ELR (cell line): Measurements from ENCODE around the gene POU3F1.
"Not testable (repeated sequence)": the region's sequence is repeated elsewhere in the genome, so short reads cannot be mapped to it uniquely, and the experiment has no call there.

ENCODE experiments used
- DNase-seq: peaks from one replicate; pipeline ENCODE4 v3.0.0-alpha.2; 2015; ENCODE audit warnings: low read depth

The POU3F1 gene

DNA sequence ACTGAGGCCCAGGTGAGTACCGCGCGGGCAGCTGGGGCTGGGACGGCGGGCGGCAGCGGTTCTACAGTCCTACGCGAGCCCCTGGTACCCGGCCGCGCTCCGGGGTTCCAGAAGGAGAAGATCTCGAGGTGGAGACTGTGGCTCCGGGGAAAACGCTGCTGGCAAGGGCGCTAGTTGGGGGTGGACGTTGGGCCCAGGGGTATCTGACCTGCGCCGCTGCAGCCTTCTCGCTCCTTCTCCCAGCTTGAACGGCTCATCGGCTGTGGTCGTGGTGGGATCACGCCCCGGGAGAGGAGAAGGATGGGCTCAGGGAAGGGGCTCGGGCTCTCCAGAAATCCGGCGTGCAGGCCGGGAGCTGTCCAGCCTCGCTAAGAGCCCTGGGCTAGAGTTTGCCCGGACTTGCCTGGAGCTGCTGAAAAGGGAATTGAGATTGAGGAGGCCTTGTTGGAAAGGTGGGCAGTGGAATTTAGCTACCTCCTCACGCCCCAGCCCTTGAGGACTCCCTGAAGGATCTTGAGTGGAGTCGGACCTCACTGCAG, 1.1 kb upstream of the POU3F1 start:
- peak; percentile 28 for DNase-seq

DNA sequence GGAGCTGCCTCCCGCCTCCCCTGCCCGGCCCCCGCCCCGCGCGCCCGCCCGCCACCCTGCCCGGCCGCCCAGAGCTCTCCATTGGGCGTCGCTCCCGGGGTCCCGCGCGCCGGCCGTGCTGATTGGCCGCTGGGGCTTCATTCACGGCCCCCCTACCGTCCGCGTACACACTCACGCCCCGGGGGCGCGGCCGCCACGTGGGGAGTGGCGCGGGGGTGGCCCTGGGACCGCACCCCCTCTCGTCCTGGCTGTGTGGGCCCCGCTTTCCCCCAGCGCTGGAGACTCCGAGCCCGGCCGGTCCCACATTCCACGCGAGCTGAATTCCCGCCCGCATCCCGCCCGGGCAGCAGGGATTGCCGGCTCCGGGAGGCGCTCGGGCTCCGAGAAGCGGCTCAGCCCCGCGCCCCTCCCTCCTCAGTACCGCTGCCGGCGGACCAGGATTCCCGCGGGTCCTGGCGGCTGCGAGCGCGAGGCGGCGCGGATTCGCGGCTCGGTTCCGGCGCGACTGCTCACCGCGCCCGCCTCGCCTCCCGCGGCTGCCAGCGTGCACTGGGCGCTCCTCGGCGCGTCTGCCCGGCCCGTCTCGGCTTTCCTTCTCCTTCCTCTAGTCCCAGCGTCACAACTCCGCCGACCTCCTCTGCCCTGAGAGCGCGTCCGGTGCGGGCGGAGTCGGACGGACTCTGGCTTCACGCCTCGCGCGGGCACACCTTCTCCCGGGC, 450 bp upstream of the POU3F1 start:
- peak; percentile 84 for DNase-seq

DNA sequence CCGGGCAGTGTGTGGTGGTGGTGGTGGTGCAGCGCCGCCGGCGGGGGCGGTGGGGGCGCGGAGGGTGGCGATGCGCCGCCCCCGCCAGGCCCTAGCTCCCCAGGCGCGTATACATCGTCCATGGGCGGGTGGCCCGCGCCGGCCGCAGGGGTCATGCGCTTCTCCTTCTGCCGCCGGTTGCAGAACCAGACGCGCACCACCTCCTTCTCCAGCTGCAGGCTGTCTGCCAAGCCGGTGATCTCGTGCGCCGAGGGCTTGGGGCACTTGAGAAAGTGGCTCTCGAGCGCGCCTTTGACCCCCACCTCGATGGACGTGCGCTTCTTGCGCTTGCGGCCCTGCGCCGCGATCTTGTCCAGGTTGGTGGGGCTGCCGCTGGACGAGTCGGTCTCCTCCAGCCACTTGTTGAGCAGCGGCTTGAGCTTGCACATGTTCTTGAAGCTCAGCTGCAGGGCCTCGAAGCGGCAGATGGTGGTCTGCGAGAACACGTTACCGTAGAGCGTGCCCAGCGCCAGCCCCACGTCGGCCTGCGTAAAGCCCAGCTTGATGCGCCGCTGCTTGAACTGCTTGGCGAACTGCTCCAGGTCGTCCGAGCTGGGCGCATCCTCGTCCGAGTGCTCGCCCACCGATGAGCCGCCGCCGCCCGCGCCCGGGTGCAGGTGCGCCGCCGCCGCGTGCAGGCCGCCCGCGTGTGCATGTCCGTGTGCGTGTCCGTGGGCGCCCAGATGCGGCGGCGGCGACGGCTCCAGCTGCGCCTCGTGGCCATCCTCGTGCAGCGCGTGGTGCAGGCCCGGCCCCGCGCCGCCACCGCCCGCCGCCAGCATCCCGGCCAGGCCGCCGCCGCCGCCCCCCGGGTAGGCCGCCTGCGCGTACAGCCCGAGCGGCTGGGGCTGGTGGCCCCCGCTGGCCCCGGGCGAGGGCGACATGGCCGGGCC, 926 bp downstream of the POU3F1 start:
- DNase-seq: peak; percentile 18

DNA sequence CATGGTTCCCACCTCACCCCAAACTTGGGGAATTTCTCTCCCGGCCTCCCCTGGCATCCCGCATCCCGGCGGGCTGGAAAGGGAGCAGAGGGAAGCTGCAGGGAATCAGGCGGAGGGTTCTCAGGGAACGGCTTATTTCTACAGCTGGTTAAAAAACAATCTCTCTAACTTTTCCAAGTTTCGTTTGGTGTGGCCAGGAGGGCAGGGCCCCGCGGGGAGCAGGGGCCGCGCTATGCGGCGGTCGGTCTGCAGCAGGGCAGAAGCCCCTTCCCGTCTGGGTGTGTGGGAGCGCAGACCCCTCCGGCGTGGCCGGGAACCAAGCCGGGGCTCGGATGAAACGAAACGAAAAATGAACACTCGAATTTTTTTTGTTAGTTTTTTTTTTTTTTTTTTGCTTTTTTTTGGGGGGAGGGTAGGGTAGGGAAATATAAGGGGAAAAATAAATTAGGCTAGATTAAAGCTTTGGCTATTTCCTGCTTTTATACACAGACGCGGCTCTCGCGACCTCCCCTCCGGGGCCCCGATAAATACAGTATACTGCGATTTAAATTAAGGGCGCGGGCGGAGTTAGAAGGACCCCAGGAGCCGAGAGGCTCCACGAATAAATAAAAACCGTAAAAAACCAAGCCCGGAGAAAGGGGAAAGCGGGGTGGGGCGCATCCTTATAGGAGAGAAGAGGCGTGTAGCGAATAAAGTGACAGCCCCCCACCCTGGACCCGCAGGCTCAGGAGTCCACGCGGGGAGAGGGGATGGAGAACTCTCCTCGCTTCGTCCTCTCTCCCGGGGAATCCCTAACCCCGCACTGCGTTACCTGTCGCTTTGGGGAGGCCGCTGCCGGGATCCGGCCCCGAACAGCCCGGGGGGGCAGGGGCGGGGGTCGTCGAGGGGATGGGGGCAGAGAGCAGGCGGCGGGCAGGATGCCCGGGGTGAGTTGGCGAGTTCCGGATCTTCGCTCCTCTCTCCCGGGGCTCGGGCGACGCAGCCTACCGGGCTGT, 2.1 kb downstream of the POU3F1 start:
- no peak for DNase-seq

DNA sequence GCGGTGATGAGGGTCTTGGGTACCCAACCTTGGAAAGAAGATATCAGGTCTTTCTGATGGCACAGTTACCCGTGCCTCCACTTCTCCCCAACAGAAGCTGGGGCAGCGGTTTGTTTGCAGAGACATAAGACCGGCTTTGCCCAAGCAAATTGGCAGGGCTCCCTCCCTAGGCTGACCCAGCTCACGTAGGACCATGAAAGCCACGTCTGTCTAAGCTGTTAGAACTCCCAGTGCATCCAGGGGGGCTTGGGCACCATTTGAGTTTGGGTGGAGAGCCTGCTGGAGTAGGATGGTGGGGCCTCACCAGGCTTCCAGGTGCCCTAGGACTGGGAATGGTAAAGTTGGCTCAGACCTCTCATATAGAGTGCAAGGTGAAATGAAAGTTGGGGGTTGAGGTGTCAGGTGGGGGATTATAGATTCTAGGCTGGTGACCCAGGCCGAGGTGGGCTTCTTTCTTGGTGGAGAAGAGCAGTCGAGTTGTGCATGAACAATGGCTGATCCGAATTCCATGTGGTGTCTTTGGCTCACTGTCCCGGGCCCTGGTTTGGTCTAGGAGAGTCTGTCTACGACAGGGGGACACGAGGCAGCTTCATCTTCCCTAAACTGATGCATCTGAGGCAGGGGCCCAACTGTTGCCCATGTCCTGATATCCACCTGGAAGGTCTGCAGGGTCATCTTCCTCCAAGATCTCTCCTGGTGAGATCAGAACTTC, 3.4 kb downstream of the POU3F1 start:
- DNase-seq: no peak

DNA sequence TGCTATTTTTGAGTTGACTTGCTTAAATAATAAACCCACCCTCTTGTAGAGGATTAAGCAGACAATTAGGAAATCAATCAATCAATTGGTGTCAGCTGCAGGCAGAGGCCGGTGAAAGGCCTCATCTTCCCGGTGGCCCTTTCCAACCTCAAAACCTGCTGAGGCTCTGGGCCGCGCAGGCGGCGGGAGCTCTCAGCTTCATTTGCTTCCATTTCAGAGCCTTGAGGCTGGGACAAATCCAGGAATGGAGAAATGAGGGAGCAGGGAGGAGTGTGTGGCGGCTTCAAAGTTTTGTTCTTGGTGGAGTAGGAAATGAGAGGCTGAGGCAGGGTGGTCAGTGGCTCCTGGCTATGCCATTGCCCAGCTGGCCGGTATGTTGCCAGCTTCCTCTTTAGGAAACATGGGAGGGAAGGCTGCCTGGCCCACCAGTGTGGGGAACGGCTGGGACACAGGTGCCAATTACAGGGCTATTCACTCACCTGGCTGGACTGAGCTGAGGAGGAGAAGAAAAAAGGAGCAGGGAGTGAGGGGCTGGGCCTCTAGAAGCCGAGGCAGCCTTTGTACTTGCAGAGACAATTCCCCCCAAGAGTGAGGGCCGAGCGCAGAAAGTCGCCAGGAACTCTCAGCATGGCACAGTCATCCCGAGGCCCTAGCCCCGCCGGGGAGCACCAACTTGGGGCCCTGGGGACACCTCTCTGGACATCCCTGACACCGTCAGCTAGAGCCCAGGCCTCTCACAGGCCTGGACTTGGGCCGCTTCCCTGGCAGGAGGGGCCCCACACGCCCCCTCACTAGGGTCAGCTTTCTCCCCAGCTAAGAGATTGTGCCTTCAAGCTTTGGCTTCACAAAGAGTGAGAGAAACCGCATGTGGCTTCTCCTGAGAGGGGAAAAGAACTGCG, 4.4 kb downstream of the POU3F1 start:
- no peak for DNase-seq

DNA sequence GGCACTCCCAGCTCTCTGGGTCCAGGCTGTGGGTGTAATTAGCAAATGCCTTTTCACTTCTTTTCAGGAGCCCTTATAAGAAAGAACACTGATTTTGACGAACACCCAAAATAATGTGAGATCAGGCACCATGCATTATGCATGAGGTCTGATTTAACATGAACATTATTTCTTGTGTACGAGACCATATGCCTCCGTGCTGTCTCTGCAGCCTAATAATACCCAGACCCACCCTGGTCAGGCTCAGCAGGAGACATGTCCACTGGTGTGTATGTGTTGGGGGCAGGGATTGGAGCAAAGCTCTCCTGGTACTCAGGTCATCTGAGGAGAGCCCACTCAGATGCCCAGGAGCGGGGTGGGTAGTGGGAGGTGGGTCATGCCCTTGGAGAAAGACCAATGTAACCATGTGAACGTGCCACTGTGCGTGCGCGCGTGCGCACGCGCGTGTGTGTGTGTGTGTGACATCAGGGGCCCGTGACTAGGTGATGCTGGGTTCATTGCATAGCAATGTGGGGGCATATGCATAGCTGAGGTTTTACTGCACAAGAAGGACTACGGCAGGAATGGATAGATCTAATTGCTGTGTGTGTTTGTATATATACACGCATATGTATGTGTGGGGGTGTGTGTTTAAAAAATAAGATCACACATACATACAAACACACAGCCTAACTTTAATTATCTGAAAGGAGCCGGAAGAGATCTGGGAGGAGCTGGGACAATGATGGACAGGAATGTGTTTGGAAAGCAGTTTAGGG, 7.1 kb downstream of the POU3F1 start:
- DNase-seq: no peak

DNA sequence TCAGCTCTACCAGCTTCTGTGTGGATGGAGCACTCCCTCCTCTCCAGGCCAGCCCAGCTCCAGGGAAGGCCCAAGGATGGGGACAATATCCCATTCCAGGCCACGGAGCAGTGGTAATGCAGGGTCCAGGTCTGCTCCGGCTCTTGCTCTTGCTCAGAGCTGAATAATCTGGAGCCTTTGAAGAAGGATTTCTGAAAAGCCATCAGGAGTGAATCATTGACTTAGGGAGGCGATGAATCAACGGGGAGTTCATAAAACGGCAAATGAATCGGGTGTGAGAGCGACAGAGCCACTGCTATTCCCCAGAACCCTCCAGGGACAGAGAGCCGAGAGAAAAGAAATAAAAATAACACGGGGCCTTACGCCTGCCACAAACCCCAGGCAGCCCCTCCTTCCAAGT, 7.7 kb downstream of the POU3F1 start:
- DNase-seq: peak; percentile 85

DNA sequence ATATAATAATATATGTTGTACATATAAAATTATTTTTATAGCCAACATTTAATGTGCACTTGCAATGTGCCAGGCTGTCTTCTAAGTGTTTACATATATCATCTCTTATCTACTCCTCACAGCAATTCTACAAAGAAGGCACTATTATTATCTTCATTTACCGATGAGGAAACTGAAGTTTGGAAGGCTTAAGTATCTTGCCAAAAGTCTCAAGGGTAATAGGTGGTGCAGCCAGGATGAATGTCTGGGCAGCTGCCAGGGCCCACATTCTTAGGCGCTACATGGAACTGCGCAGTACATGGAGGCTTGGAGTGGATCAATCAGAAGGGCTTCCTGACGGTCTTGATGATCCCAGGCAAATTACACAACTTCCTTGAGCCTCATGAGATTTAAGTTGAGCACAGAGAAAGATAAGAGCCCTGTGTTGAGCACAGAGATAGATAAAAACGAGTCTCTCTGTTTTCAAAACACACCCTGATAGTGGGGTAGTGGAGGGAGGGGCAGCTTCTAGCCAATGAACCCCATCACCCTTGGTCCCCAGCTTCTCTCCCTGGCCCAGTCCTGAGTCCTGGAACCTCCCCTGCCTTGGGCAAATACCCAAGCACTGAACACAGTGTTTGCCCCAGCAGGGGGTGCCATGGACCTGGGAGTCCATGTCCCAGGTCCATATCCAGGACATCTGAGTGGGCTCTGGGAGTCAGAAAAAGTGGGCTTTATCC, 9.2 kb downstream of the POU3F1 start:
- DNase-seq: peak; percentile 52

DNA sequence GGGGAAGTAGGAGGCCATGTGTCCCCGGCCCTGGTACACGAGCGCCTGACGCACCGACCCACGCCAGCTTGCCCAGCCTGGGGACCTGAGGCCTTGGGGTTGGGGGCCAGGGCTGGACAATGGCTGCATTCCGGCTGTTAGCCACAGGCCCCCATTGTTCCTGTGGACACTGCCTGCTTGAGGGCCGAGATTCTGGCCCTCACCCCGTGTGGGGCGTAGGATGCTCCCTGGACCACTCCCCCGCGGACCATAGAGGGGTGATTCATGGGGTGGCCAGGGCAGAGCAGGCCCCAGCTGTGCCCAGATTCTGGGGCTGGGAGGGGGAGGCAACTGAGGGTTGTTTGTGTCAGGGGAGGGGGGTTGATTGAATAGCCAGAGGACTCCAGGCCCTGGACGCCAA, 11.7 kb downstream of the POU3F1 start:
- DNase-seq: no peak

DNA sequence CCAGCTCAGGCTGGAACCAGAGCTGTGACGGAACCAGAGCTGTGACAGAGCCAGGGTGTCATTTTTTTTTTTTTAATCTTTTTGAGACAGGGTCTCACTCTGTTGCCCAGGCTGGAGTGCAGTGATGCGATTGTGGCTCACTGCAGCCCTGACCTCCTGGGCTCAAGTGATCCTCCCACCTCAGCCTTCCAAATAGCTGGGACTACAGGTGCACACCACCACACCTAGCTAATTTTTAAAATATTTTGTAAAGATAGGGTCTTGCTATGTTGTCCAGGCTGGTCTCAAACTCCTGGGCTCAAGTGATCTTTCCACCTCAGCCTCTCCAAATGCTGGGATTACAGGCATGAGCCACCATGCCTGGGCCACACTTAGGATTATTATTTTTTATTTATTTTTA, 13.6 kb downstream of the POU3F1 start:
- not testable (repeated sequence) for DNase-seq

DNA sequence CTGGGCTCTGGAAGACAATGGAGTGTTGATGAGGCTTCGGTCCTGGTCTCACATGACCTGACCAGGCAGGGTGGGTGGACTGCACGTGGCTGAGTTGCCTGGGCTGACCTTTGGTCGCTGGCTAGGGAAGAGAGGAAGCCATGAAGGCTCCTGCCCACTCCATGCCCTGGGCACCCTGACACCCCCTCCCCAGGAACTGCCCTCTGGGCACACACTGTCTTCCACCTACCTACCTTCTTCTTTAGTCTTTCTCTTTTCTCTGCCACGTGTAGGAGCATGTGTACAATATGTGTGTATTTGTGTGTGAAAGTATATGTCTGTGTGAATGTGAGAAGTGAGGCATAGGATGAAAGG, 15.1 kb downstream of the POU3F1 start:
- no peak for DNase-seq

DNA sequence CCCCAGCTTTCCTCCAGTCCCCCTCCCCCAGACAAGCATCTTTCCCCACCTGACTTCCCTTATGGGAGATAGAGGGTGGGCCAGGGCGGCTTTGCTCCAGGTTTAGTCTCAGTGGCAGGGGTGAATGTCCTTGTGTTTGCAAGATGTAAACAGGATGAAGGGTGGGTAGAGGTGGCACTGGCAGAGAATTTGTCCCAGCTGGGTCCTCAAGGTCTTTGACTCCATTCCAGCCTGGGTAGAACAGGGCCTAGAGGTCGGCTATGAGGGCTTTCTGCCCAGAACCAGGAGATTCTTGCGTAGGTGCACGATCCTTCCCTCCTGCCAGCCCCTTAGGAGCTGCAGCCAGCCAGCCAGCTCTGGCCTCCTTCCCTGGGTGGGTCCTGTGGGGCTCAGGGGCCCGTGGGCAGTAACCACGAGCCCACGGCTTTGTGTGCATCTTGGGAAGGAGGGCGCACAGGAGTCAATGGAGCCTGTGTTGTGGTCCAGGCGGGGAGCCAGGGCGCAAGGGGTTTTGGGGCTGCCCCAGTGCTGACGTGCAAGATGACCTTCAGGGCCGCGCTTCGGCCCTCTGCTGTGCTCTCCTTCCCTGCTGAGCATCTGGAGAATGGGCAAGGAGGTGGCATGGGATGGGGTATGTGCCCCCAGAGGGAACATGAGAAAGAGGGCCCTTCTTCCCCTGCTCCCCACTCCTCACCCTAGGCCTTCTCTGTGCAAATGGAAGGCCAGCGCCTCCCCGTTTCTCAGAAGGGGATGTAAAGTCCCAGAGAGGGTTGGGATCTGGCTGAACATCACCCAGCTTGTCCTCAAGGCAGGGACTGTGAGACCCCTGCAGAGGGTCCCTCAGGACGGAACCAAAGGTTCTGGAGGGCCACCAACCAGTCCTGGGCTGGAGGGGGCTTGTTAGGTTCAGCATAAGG, 15.7 kb downstream of the POU3F1 start:
- DNase-seq: no peak

DNA sequence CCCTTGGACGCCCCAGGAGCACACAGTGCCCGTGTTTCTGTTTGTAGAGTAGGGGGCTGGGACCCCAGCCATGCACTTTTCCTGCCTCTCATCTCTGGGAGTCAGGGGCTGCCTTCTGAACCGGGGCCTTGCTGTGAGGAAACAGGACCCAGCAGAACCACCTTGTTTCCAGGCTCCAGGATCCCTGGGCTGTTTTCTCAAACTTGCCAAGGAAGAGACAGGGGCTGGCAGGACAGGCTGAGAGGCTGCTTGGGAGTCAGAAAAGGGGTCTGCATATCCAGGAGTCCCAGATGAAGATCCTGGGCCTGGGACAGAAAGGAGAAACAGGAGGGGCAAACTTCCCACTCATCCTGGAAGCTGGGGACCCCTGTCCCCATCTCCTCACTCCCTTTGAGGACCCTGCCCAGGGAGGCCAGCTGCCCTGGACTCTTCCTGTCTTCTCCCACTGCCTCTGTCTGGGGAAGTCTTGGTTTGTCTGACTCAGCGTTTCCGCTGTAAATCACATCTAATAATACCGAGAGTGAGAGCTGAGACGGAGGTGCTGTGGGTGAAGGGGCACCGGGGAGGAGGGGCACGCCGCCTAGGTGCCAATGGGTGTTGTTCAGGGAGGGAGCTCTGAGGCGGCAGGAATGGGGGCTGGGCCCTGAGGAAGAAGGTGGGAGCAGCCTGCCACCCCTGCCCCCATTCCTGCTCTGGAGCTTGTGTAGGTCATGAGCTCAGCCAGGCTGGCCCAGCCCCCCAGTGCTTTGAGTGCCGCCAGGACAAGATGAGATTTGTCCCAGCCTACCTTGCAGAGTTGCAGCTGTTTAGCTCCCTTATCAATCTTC, 16.7 kb downstream of the POU3F1 start:
- DNase-seq: peak; percentile 70

DNA sequence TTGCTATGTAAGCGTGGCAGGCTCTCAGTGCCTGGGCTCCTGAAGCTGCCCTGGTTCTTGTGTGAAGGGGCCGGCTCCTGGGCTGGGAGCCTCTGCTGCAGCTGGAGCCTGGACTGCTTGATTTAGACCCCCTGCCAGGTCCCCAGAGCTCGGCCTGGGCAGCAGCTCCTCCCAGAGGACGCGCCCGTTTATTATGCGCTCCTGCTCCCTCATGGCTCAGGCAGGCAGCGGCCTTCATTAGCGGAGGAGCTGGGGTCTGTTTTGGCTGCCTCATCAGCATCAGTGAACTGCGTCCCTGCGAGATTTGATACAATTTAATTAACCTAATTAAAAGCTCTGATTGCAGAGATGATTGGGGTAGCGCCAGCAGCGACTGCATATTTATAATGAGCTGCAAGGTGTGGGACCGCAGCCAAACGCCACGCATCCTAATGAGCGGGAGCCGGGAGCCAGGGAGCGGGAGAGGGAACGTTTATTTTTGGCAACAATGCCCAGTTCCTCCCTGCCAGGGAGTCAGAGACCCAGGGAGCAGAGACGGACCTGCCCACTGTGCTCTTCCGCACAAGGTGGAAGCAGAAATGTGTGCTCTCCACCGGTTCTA, 17.4 kb downstream of the POU3F1 start:
- no peak for DNase-seq

DNA sequence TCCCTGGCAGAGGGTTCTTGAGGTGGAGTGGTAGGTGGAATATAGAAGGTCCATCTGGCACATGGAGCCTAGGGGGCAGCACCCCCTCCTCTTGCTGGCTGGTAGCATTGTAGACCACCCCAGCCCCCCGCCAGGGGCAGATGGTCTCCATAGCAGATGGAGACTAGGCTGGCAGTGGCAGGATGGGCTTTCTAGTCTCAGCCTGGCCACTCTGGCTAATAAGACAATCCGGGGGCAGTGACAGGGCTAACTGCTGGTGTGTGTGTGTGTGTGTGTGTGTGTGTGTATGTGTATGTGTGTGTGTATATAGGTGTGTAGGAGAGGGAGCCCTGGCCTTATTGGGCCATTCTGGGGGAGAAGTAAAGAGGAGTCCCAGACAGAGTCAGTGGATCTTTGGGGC, 17.9 kb downstream of the POU3F1 start:
- no peak for DNase-seq
